ENCODE results near the gene METTL21C.

METTL21C gene

DNA sequence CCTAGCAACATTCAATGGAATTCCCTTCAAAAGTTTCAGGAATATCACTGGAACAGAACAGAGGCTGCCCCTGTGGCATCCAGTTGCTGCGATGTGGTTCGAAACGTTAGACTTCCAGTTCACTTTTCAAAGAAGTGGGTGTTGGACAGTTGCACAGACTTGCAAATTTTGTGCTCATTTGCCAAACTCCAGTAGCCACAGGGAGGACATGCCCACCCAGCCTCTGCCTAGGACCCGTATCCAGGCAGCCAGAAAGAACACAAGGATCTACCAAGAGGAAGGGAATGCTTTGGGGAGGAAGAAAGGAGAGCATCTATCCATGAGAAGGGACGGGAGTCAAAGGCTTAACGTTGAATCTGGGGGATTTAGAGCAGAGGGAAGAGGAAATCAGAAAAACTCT lies at the start of gene METTL21C:
Gene METTL21C (minus strand): TSS at position 108 of the 400 bp plus-strand sequence. CDS start 546 bp downstream, outside the sequence.
- DNase-seq, result no peak

GRCh38 chr13:102742506-102742905 lies 47.7 kb upstream of the METTL21C start:
- no peak for DNase-seq

GRCh38 chr13:102742101-102742500 lies 47.3 kb upstream of the METTL21C start:
- DNase-seq, result no peak

DNA sequence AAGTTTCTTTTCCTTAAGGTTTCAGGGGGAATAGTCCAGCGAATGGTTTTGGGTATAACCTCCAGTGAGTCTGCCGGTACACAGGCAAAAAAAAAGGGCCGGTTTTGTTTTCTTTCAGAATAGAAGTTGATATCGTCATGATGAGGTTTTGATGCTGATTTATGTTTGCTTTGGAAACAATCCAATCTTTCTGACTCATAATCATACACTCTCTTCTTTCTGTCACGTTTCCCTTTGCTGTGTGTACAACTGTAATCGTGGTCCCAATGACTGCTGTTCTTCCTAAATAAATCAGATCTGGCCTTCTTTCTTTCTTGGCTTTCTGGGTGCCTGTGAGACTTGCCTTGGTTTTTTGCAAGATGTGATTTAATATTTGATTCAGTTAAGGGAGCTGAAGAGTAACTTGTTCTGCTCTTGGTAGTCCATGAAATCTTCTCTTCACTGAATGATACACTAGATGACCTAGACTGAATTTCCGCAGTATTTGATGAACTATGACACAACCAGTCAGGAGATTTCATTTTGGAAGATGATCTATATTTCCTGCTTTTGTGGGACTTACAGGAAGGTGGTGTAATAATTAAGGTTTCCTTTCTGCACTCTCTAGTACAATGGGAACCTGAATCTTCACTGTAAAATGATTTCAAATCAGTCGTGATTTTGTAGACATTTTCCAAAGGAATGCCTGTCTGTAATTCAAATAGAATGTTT lies 34.9 kb upstream of the METTL21C start:
- DNase-seq, result no peak

DNA sequence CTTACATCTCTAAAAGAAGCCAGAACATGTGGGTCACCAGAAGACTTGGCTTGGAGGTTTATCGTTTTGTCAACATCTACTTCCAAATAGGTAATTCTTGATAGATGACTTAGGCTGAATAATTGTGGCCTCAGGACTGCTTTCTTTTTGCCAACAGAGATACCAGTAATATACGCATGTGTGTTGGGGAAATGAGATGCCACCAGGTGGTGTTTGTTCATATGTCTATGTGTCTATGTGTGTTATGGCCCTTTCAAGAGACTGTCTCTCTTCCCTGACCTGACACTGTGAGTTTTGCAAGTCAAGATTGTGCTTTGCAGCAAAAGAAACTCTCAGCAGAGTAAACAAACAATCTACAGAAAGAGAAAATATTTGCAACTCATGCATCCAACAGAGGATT lies 31.6 kb upstream of the METTL21C start:
- no peak for DNase-seq

GRCh38 chr13:102724923-102725322 lies 30.1 kb upstream of the METTL21C start:
- no peak for DNase-seq

DNA sequence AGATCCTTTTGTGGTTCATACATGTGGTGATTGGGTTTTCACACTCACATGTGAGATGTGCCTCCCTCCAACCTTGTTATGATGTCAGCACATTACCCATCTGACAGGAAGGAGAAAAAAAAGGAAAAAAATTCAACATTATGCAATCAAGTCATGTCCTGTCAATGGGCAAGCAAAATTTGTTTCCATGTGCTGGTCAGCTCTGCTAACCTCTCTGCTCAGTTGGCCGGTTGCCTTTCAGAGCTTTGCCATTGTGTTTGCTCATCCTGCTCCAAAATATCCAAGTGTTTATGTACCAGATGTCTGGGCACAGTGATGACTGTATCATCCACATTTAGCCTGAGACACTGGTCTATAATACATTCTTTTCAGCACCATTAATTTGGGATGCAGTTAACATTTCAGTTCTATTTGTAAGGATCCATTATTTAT lies 27.0 kb upstream of the METTL21C start:
- DNase-seq, result no peak

- DNase-seq, result no peak
Measured at GRCh38 chr13:102718746-102719145, 23.9 kb upstream of the METTL21C start.

GRCh38 chr13:102715447-102715846 lies 20.6 kb upstream of the METTL21C start:
- DNase-seq, result no peak

GRCh38 chr13:102710261-102710679 lies 15.4 kb upstream of the METTL21C start:
- no peak for DNase-seq

DNA sequence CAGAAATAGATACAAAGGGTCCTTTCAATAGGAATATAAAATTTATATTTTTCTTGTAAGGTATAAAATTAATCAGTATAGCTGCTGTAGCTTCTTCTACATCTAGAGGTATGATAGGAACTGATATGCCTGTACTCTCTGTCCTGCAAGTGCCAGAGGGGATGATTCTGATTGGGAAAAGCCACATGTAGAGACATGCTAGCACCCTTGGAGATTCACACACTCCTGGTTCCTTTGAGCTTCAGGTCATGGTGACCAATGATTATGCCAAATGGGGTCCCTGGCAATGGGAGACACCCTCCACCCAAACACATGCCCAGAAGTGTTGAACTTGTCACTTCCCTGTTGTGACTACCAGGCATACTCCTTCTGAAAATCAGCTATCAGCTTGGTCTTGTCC lies 14.7 kb upstream of the METTL21C start:
- no peak for DNase-seq

DNA sequence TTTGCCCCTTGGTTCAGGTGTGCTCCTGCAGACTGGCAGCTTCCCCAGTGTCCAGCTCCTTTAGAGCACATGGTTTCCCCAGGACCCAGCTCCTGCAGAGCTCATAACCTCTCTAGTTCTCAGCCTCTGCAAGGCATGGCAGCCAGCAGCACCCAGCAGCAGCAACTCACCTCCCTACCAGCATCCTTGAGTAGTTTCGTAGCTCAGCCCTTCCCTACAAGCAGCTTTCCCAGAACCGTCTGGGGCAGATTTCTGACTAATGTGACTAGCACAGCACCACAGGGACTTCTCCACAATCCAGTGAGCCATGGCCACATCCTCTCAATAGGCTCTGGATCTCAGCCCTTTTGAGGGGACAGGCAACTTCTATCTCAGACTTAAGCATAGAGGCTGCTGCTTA lies 14.1 kb upstream of the METTL21C start:
- no peak for DNase-seq

- no peak for DNase-seq
Measured at GRCh38 chr13:102708211-102708610, 13.4 kb upstream of the METTL21C start.

- no peak for DNase-seq
Measured at GRCh38 chr13:102707467-102707866, 12.6 kb upstream of the METTL21C start.

DNA sequence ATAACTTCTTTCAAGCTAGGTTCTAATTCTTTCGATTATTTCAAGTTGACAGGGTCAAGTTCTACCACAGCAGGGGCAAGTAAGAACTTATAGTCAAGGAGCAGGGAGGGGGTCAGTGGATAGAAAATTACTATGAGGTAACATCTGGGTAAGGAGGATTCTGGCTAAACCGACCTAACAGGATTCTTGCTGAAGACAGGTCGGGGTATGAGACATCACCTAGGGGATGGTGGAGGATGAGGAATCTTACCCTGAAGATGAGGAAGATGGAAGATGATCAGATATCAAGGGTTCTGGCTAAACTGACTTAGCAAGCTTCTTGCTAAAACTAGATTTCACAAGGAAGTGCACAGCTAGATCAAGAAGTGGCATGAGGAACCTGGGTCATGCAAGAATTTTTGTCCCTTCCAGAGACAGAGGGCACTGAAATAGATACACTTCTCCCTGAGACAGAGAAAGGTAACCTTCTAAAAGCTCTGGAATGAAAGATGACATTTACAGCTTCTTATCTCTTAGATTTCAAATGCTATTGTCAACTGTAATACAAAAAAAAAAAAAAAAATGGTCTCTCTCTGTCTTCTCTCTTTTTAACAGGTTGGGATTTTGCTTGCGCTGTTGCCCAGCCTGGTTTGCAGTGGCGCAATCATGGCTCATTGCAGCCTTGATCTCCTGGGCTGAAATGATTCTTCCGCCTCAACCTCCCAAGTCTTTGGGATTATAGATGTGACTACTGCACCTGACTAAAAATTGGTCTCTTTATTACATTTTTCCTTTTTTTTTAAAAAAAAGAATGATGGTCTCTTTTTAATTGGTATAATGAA lies 9.6 kb upstream of the METTL21C start:
- DNase-seq, result no peak

- no peak for DNase-seq
Measured at GRCh38 chr13:102703726-102704035, 8.8 kb upstream of the METTL21C start.

- DNase-seq, result no peak
Measured at GRCh38 chr13:102702965-102703725, 8.3 kb upstream of the METTL21C start.

- DNase-seq, result no peak
Measured at GRCh38 chr13:102701331-102701730, 6.5 kb upstream of the METTL21C start.

GRCh38 chr13:102700088-102701031 lies 5.5 kb upstream of the METTL21C start:
- DNase-seq, result no peak

DNA sequence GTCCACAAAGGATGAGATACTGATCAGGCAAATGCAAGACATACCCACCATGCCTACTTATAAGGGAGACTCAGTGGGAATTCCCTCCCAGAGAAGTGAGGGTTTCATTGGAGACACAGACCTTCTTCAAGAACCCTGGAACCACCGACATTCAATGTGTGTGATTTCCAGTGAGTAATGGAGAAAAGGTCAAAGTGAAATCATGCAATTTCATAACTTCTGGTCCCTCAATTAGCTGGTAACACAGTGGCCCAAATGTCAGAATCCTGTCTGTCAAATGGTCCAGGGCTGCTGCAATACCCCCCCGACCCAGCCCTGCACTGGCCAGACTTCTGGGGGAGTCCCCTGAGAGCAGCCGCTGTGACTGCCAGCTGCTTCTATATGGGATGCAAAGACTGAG lies 4.7 kb upstream of the METTL21C start:
- DNase-seq, result no peak

DNA sequence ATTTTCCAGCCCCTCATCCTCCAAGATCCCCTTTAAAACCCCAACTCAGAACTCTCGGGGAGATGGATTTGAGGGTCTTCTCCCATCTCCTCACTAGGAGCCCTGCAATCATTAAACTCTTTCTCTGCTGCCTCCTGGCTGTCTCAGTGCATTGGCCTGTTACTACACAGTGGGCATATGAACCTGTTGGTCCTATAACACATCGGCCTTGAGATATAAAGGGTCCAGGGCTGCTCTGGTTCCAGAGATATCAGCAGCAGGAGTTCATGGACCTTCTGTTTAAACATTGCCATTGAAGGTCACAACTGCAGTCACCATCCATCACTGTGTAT lies 3.8 kb upstream of the METTL21C start:
- DNase-seq, result no peak

DNA sequence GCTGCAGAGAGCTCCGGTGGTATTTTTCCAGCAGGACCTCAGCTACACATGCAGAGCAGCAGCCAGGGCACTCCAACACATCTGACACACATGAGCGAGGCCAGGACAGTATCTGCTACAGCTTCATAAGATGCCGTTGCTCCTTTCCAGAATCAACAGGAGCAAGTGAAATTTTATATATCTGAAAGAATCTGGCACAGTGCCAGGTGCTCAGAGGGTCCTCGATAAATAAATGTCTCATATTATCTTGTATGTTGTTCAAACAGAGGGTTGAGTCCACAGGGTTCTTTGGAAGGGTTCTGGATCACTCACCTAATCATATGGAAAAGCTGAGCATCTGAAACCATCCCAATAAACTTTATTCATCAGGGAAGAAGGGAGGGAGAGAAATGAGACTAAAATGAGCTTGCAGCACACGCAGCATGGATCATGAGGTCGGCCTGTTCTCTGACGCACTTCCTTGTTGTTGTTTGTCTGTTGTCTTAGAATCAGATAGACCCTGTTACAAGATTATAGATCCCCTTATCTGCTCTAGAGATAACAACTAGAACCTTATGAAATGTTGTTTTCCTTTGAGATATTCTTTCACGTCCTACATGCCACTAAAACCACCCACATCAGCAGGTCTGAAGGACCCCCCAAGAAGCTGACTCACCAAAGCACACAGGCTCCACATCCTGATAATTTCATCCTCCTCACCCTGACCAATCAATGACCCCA lies 3.2 kb upstream of the METTL21C start:
- DNase-seq, result no peak
